Adrenal gland (tissue), 5 donors: ENCODE data around the gene ARHGAP31.

Experiments used
- POLR2A ChIP-seq, 2 donors: fragments of 450-650 bp; IDR thresholded peaks; one replicate each; pipeline ENCODE4 v1.6.1; 2017; ENCODE audit warnings: antibody characterized with exemption in 2 of 2, mild to moderate bottlenecking in 2 of 2, moderate library complexity in 1 of 2
- TF ChIP-seq, protein P1 (sequence below), 6 experiments: fragments of 450-650 bp in 4 of 6; fragments of 200-600 bp in 2 of 6; sonication (generic) in 1 of 6; IDR thresholded peaks; 1 replicate in 5 of 6; 2 replicates in 1 of 6; pipeline versions ENCODE4 v1.5.1 to v1.8.0; 2016 to 2021; ENCODE audit warnings: antibody characterized with exemption in 6 of 6, mild to moderate bottlenecking in 2 of 6, moderate library complexity in 1 of 6
- donor health status: DM: no; HTN: no; CAD: no.

DNA sequence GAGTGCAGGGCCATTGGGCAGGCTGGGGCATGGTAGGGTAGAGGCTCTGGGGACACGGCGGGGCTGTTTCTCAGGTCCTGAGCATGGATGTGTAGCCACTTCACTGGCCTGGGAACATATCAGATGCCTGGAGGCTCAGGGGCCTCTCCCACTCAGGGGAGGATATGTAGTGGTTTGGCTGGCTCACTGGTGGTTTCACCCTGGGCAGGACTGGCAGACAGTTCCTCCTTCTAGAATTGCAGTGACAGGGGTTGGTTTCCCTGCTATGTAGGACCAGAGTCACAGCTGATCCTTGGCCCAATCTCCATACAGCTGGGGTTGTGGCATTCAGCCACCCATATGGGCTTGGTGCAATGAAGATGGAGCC lies 4.8 kb upstream of the ARHGAP31 start:
- TF ChIP-seq POLR2A (IDR thresholded peaks at IDR 0.05), result no peak
- TF ChIP-seq, protein P1, sequence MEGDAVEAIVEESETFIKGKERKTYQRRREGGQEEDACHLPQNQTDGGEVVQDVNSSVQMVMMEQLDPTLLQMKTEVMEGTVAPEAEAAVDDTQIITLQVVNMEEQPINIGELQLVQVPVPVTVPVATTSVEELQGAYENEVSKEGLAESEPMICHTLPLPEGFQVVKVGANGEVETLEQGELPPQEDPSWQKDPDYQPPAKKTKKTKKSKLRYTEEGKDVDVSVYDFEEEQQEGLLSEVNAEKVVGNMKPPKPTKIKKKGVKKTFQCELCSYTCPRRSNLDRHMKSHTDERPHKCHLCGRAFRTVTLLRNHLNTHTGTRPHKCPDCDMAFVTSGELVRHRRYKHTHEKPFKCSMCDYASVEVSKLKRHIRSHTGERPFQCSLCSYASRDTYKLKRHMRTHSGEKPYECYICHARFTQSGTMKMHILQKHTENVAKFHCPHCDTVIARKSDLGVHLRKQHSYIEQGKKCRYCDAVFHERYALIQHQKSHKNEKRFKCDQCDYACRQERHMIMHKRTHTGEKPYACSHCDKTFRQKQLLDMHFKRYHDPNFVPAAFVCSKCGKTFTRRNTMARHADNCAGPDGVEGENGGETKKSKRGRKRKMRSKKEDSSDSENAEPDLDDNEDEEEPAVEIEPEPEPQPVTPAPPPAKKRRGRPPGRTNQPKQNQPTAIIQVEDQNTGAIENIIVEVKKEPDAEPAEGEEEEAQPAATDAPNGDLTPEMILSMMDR (IDR thresholded peaks at IDR 0.05), result no peak
